Stimulated activated CD4-positive, alpha-beta T cell treated with anti-CD3 and anti-CD28 coated beads, Interleukin-12 subunit alpha, Interleukin-12 subunit beta, amount 100 ng/mL, for 48 hours (primary cell): ENCODE results near the gene SORCS3.
"Not testable (repeated sequence)": the region's sequence is repeated elsewhere in the genome, so short reads cannot be mapped to it uniquely, and the experiment has no call there.

Source experiments
- DNase-seq, 3 donors: peaks; one replicate each; pipeline ENCODE4 v3.0.0-alpha.2; 2020; ENCODE audit warnings: low read depth in 2 of 3, low spot score in 1 of 3

The SORCS3 gene

GRCh38 chr10:104689547-104689946 lies 48.5 kb downstream of the SORCS3 start:
- DNase-seq: no peak

- no peak for DNase-seq
These were observed 49.0 kb downstream of the SORCS3 start for GRCh38 chr10:104690101-104690500.

GRCh38 chr10:104690959-104691358 lies 49.9 kb downstream of the SORCS3 start:
- no peak for DNase-seq

GRCh38 chr10:104694074-104694473 lies 53.0 kb downstream of the SORCS3 start:
- no peak for DNase-seq

- not testable (repeated sequence) for DNase-seq
These were observed 62.2 kb downstream of the SORCS3 start for GRCh38 chr10:104703262-104703661.

GRCh38 chr10:104706886-104707285 lies 65.8 kb downstream of the SORCS3 start:
- DNase-seq: no peak

GRCh38 chr10:104707602-104708459 lies 66.7 kb downstream of the SORCS3 start:
- DNase-seq: no peak

- no peak for DNase-seq
These were observed 70.2 kb downstream of the SORCS3 start for GRCh38 chr10:104711302-104711721.

- not testable (repeated sequence) for DNase-seq
These were observed 89.5 kb downstream of the SORCS3 start for GRCh38 chr10:104730593-104730992.

GRCh38 chr10:104731192-104731591 lies 90.1 kb downstream of the SORCS3 start:
- DNase-seq: no peak

GRCh38 chr10:104732222-104732621 lies 91.1 kb downstream of the SORCS3 start:
- DNase-seq: no peak

GRCh38 chr10:104734433-104734832 lies 93.3 kb downstream of the SORCS3 start:
- no peak for DNase-seq

- DNase-seq: no peak
These were observed 94.1 kb downstream of the SORCS3 start for GRCh38 chr10:104735036-104735756.

- DNase-seq: no peak
These were observed 94.8 kb downstream of the SORCS3 start for GRCh38 chr10:104735757-104736391.

- no peak for DNase-seq
These were observed 100.0 kb downstream of the SORCS3 start for GRCh38 chr10:104741127-104741526.

- DNase-seq: no peak
These were observed 103.0 kb downstream of the SORCS3 start for GRCh38 chr10:104744052-104744451.

GRCh38 chr10:104750291-104750690 lies 109.2 kb downstream of the SORCS3 start:
- DNase-seq: no peak

- no peak for DNase-seq
These were observed 121.7 kb downstream of the SORCS3 start for GRCh38 chr10:104762793-104763192.

GRCh38 chr10:104766341-104766740 lies 125.3 kb downstream of the SORCS3 start:
- DNase-seq: no peak

- DNase-seq: no peak
These were observed 126.2 kb downstream of the SORCS3 start for GRCh38 chr10:104767282-104767681.

- DNase-seq: no peak
These were observed 126.7 kb downstream of the SORCS3 start for GRCh38 chr10:104767745-104768144.

GRCh38 chr10:104773105-104773504 lies 132.0 kb downstream of the SORCS3 start:
- no peak for DNase-seq
